H9 (cell line): ENCODE data around the gene TDRKH. TPM values are rescaled to one million over a fixed set of nuclear protein-coding genes. Genes with fewer than 3 reads are reported as not detected.

Source experiments
- DNase-seq: peaks from one replicate; pipeline ENCODE4 v3.0.0-alpha.2; 2017
- H2AFZ ChIP-seq: one replicate; pipeline ENCODE4 v1.6.1; 2013; ENCODE audit warnings: mild to moderate bottlenecking, low read length, control low read depth, moderate library complexity
- H2AK5ac ChIP-seq: 2 replicates; pipeline ENCODE4 v1.6.1; 2013; ENCODE audit warnings: low read length, control low read depth, mixed read lengths; ENCODE audit not compliant: insufficient read length
- H2BK120ac ChIP-seq: one replicate; pipeline ENCODE4 v1.6.1; 2013; ENCODE audit warnings: low read depth, mild to moderate bottlenecking, low read length, control low read depth, inconsistent platforms; ENCODE audit not compliant: poor library complexity, severe bottlenecking
- H2BK12ac ChIP-seq: 2 replicates; pipeline ENCODE4 v1.6.1; 2013; ENCODE audit warnings: low read length, control low read depth, mixed read lengths, low read depth; ENCODE audit not compliant: insufficient read length
- H2BK15ac ChIP-seq: 2 replicates; pipeline ENCODE4 v1.6.1; 2013; ENCODE audit warnings: low read depth, low read length, control low read depth
- H2BK20ac ChIP-seq: one replicate; pipeline ENCODE4 v1.6.1; 2013; ENCODE audit warnings: low read depth, mild to moderate bottlenecking, low read length, control low read depth, inconsistent platforms; ENCODE audit not compliant: poor library complexity, severe bottlenecking
- H2BK5ac ChIP-seq: 2 replicates; pipeline ENCODE4 v1.6.1; 2013; ENCODE audit warnings: low read length, control low read depth, mixed read lengths; ENCODE audit not compliant: insufficient read length
- H3K14ac ChIP-seq: 2 replicates; pipeline ENCODE4 v1.6.1; 2013; ENCODE audit warnings: low read length, control low read depth; ENCODE audit not compliant: insufficient read depth
- H3K18ac ChIP-seq: 2 replicates; pipeline ENCODE4 v1.6.1; 2013; ENCODE audit warnings: low read depth, mild to moderate bottlenecking, mixed read lengths, low read length, control low read depth; ENCODE audit not compliant: insufficient read length
- H3K23ac ChIP-seq: 2 replicates; pipeline ENCODE4 v1.6.1; 2013; ENCODE audit warnings: low read length, control low read depth, mixed read lengths, low read depth; ENCODE audit not compliant: insufficient read length
- H3K23me2 ChIP-seq: 2 replicates; pipeline ENCODE4 v1.6.1; 2013; ENCODE audit warnings: low read depth, mild to moderate bottlenecking, mixed read lengths, low read length, control low read depth; ENCODE audit not compliant: insufficient read length, poor library complexity, severe bottlenecking
- H3K27ac ChIP-seq: 2 replicates; pipeline ENCODE4 v1.5.1; 2013; ENCODE audit warnings: low read length, control low read depth, mixed read lengths, low read depth; ENCODE audit not compliant: insufficient read length
- H3K27me3 ChIP-seq: 2 replicates; pipeline ENCODE4 v1.6.1; 2013; ENCODE audit warnings: low read length, control low read depth, inconsistent platforms; ENCODE audit not compliant: insufficient read depth
- H3K4ac ChIP-seq: 2 replicates; pipeline ENCODE4 v1.6.1; 2013; ENCODE audit warnings: low read depth, mild to moderate bottlenecking, control low read depth, inconsistent platforms, low read length, moderate library complexity
- H3K4me1 ChIP-seq: 2 replicates; pipeline ENCODE4 v1.6.1; 2013; ENCODE audit warnings: low read length, control low read depth, inconsistent platforms; ENCODE audit not compliant: insufficient read depth
- H3K4me2 ChIP-seq: 2 replicates; pipeline ENCODE4 v1.6.1; 2013; ENCODE audit warnings: low read length, control low read depth, mixed read lengths; ENCODE audit not compliant: insufficient read length, insufficient read depth
- H3K56ac ChIP-seq: 2 replicates; pipeline ENCODE4 v1.6.1; 2013; ENCODE audit warnings: low read depth, mild to moderate bottlenecking, mixed read lengths, low read length, control low read depth; ENCODE audit not compliant: insufficient read length
- H3K79me1 ChIP-seq: 2 replicates; pipeline ENCODE4 v1.6.1; 2013; ENCODE audit warnings: low read depth, mild to moderate bottlenecking, moderate library complexity, low read length, control low read depth, inconsistent platforms; ENCODE audit not compliant: insufficient read depth, poor library complexity, severe bottlenecking
- H3K79me2 ChIP-seq: 2 replicates; pipeline ENCODE4 v1.6.1; 2013; ENCODE audit warnings: low read length, control low read depth, inconsistent platforms; ENCODE audit not compliant: insufficient read depth
- H3K9ac ChIP-seq: 2 replicates; pipeline ENCODE4 v1.6.1; 2013; ENCODE audit warnings: low read length, control low read depth, mixed read lengths; ENCODE audit not compliant: insufficient read length; ENCODE audit errors: extremely low read depth
- H3K9me3 ChIP-seq: one replicate; pipeline ENCODE4 v1.6.1; 2013; ENCODE audit warnings: low read depth, low read length, inconsistent platforms; ENCODE audit not compliant: control insufficient read depth
- H3T11ph ChIP-seq: one replicate; pipeline ENCODE4 v1.6.1; 2013; ENCODE audit warnings: mild to moderate bottlenecking, low read length, control low read depth, inconsistent platforms
- H4K20me1 ChIP-seq: one replicate; pipeline ENCODE4 v1.6.1; 2013; ENCODE audit not compliant: control insufficient read depth, insufficient read length, insufficient read depth
- H4K5ac ChIP-seq: 2 replicates; pipeline ENCODE4 v1.6.1; 2013; ENCODE audit warnings: low read depth, mild to moderate bottlenecking, mixed read lengths, low read length, control low read depth; ENCODE audit not compliant: insufficient read length
- H4K8ac ChIP-seq: replicated peaks from 2 replicates; pipeline ENCODE4 v1.6.1; 2013; ENCODE audit warnings: low read length, control low read depth, mixed read lengths, low read depth; ENCODE audit not compliant: insufficient read length
- H4K91ac ChIP-seq: 2 replicates; pipeline ENCODE4 v1.6.1; 2013; ENCODE audit warnings: low read depth, mild to moderate bottlenecking, moderate library complexity, mixed read lengths, low read length, control low read depth; ENCODE audit not compliant: insufficient read length
- H3K27ac Mint-ChIP-seq, 3 experiments: 2 replicates in 2 of 3; 3 replicates in 1 of 3; pipeline ENCODE4 v1.8.0; 2020 to 2021; ENCODE audit warnings: mixed read lengths in 3 of 3, mild to moderate bottlenecking in 1 of 3, moderate library complexity in 1 of 3
- H3K27me3 Mint-ChIP-seq: 2 replicates; pipeline ENCODE4 v1.8.0; 2021; ENCODE audit warnings: low read depth, mild to moderate bottlenecking, moderate library complexity, mixed read lengths
- H3K36me3 Mint-ChIP-seq, 3 experiments: 2 replicates in 2 of 3; 3 replicates in 1 of 3; pipeline ENCODE4 v1.8.0; 2020 to 2021; ENCODE audit warnings: low read depth in 3 of 3, mixed read lengths in 3 of 3; ENCODE audit not compliant: insufficient read depth in 1 of 3
- H3K4me1 Mint-ChIP-seq, 2 experiments: 2 replicates each; pipeline ENCODE4 v1.8.0; 2020; ENCODE audit warnings: mixed read lengths in 2 of 2
- H3K4me3 Mint-ChIP-seq, 2 experiments: 2 replicates in 1 of 2; 3 replicates in 1 of 2; pipeline ENCODE4 v1.8.0; 2020 to 2021; ENCODE audit warnings: mild to moderate bottlenecking in 2 of 2, mixed read lengths in 2 of 2, moderate library complexity in 1 of 2
- H3K9me3 Mint-ChIP-seq, 2 experiments: 2 replicates in 1 of 2; 3 replicates in 1 of 2; pipeline ENCODE4 v1.8.0; 2020; ENCODE audit warnings: mild to moderate bottlenecking in 2 of 2, mixed read lengths in 2 of 2, moderate library complexity in 1 of 2
- WGBS: extraction: QIAGEN DNeasy Blood & Tissue Kit; methylation state at CpG from one replicate; pipeline ENCODE4 v1.1.7; 2013; ENCODE audit warnings: missing lambda C conversion rate, low lambda C conversion rate, mixed read lengths; ENCODE audit not compliant: insufficient read length; ENCODE audit errors: extremely low coverage; 5-methylcytosine and 5-hydroxymethylcytosine counted together
- total RNA-seq: library from RNA; stranded (reverse); gene quantifications from 2 replicates; pipeline ENCODE4 v1.2.1, GENCODE V29; 2021
- TF ChIP-seq, protein P1 (sequence below): fragments of 200-600 bp; sonication (generic); conservative IDR thresholded peaks from 3 replicates; pipeline ENCODE4 v1.8.0; 2021; ENCODE audit warnings: antibody characterized with exemption, mild to moderate bottlenecking

The TDRKH gene
- total RNA-seq, 1 experiment from 2014 or later: 24.0 TPM

DNA sequence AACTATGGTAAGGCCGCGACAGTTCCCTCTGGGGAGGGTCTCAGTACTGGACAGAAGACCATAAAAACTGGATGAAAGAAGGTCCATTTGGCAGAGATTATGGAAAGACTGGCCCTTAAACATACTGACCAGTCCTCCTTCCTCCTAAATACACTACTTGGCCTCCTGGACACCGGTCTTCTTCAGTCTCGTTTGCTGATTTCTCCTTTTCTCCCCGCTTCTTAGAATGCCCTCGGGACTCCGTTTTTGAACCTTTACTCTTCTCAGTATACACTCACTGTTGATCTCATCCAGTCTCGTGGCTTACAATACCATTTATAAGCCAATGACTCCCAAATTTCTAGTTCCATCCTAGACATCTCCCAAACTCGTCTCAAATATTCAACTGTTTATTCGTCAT, 26.3 kb downstream of the TDRKH start:
- WGBS: 100% methylated on average over 2 of the region's 10 CpGs
- Histone ChIP-seq H2BK20ac (no peak overlapping the region), H2AK5ac (no peak overlapping the region), H3T11ph (no peak overlapping the region), H3K4ac (no peak overlapping the region), H3K9me3 (no peaks in the 10 kb centered on the region), H4K20me1 (no peaks in the 10 kb centered on the region), H3K27me3 (no peaks in the 10 kb centered on the region), H3K14ac (no peak overlapping the region), H3K23ac (no peak overlapping the region), H4K5ac (no peak overlapping the region), H2AFZ (no peak overlapping the region), H4K8ac (no peak overlapping the region), H3K18ac (no peak overlapping the region), H2BK5ac (no peak overlapping the region), H3K79me1 (no peaks in the 10 kb centered on the region), H3K9ac (peak overlapping the region; percentile 89), H3K27ac (no peak overlapping the region), H2BK120ac (no peak overlapping the region), H4K91ac (no peak overlapping the region), H3K79me2 (no peaks in the 10 kb centered on the region), H2BK12ac (no peak overlapping the region), H3K4me1 (no peaks in the 10 kb centered on the region; the same call in none of the 2 replicates), H2BK15ac (no peak overlapping the region), H3K56ac (no peak overlapping the region), H3K23me2 (peaks cover 9% of the 10 kb centered on the region), H3K4me2 (peak overlapping the region; percentile 77)
- Mint-ChIP-seq H3K27me3 (no peaks in the 10 kb centered on the region; the same call in 1 of the 2 replicates), H3K4me1 (peaks cover 9 to 12% of the 10 kb centered on the region in 2 experiments), H3K36me3 (peaks cover 22 to 33% (median 32%) of the 10 kb centered on the region in 3 experiments; a peak in 6 of 7 replicates), H3K9me3 (no peaks in the 10 kb centered on the region), H3K4me3 (peak overlapping the region; percentile 77 to 95), H3K27ac (peak overlapping the region in 2 of 3 experiments; percentile 90; a peak in 5 of 7 replicates)
- TF ChIP-seq, protein P1, sequence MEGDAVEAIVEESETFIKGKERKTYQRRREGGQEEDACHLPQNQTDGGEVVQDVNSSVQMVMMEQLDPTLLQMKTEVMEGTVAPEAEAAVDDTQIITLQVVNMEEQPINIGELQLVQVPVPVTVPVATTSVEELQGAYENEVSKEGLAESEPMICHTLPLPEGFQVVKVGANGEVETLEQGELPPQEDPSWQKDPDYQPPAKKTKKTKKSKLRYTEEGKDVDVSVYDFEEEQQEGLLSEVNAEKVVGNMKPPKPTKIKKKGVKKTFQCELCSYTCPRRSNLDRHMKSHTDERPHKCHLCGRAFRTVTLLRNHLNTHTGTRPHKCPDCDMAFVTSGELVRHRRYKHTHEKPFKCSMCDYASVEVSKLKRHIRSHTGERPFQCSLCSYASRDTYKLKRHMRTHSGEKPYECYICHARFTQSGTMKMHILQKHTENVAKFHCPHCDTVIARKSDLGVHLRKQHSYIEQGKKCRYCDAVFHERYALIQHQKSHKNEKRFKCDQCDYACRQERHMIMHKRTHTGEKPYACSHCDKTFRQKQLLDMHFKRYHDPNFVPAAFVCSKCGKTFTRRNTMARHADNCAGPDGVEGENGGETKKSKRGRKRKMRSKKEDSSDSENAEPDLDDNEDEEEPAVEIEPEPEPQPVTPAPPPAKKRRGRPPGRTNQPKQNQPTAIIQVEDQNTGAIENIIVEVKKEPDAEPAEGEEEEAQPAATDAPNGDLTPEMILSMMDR: no peak
- DNase-seq: no peak
